Fibroblast of villous mesenchyme (primary cell): ENCODE results near the gene B4GALT6. TPM values are rescaled to one million over a fixed set of nuclear protein-coding genes. Genes with fewer than 3 reads are reported as not detected.

Source experiments
- DNase-seq: peaks from one replicate; pipeline ENCODE4 v3.0.0-alpha.2; 2010; ENCODE audit warnings: low read depth
- H3K4me3 ChIP-seq: 2 replicates; pipeline ENCODE4 v1.5.1; 2011; ENCODE audit warnings: low read depth, mild to moderate bottlenecking, low read length
- total RNA-seq: library from RNA; depleted of rRNA; stranded (reverse); fragments of >200 nt; gene quantifications from 2 replicates; pipeline ENCODE4 v1.2.3, GENCODE V29; 2012
- TF ChIP-seq, protein P1 (sequence below): IDR thresholded peaks from 2 replicates; pipeline ENCODE4 v1.5.1; 2012; ENCODE audit warnings: low read depth, mild to moderate bottlenecking, low read length; ENCODE audit not compliant: insufficient read depth

The B4GALT6 gene
- total RNA-seq, 1 donor: 8.6 TPM

- H3K4me3 ChIP-seq: no peak overlapping the region
- DNase-seq: no peak
- TF ChIP-seq, protein P1, sequence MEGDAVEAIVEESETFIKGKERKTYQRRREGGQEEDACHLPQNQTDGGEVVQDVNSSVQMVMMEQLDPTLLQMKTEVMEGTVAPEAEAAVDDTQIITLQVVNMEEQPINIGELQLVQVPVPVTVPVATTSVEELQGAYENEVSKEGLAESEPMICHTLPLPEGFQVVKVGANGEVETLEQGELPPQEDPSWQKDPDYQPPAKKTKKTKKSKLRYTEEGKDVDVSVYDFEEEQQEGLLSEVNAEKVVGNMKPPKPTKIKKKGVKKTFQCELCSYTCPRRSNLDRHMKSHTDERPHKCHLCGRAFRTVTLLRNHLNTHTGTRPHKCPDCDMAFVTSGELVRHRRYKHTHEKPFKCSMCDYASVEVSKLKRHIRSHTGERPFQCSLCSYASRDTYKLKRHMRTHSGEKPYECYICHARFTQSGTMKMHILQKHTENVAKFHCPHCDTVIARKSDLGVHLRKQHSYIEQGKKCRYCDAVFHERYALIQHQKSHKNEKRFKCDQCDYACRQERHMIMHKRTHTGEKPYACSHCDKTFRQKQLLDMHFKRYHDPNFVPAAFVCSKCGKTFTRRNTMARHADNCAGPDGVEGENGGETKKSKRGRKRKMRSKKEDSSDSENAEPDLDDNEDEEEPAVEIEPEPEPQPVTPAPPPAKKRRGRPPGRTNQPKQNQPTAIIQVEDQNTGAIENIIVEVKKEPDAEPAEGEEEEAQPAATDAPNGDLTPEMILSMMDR: no peak
Measured at GRCh38 chr18:31721601-31722000, 37.2 kb upstream of the B4GALT6 start.

DNA sequence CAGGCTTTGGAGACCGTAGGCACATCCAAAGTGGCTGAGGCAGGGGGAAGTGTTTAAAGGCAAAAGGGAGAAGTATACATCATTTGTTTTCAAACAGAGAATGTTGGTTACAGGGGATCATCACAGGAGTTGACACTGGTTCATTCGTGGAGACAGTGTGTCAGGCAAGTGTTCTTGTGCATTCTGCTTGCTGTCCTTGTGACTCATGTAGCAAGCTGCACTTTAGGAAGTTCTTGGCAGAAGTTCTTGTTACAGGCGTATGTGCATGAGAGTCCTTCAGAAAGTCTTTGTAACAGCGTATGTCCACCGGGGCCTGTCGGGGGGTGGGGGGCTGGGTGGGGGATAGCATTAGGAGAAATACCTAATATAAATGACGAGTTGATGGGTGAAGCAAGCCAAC, 36.5 kb upstream of the B4GALT6 start:
- DNase-seq: no peak
- no peak overlapping the region for H3K4me3 ChIP-seq
- TF ChIP-seq, protein P1: no peak

- no peak overlapping the region for H3K4me3 ChIP-seq
- TF ChIP-seq, protein P1: no peak
- no peak for DNase-seq
Measured at GRCh38 chr18:31719363-31720006, 35.1 kb upstream of the B4GALT6 start.

DNA sequence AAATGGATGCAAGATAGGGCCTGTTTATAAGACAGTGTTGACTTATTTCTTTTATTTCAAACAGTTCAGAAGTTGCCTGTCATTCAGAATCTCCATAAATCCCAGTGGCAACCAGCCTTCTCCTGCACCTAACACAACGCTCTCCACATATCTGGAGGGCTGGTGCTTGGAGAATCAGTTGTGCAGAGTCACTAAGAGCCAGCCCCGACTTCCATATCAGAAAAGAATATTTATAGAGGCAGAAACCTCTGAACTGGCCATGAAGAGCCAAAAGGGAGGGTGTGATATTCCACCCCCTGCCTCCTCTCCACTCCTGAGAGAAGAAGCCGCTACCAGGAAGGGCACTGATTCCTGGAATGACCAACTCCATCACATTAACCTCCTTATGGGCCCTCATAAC, 34.0 kb upstream of the B4GALT6 start:
- no peak overlapping the region for H3K4me3 ChIP-seq
- no peak for DNase-seq
- TF ChIP-seq, protein P1: no peak

DNA sequence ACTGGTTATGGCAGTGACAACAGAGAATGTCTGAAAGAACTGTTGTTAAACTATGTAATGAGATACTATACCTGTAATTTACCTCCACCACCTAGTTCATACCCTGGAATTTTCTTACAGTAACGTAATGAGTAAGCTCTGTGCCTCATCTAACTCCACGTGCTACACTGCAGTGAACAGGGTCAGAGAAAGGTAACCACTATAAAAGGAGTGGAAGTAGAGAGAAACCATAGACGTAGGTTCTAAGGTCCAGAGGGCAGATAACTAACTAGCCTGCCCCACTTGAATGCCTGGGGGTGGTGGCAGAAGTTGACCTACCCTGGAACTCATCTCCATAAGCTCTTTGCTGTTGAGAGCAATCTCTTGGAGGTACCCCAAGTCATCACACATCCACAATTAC, 32.0 kb upstream of the B4GALT6 start:
- DNase-seq: no peak
- H3K4me3 ChIP-seq: no peak overlapping the region
- TF ChIP-seq, protein P1: no peak

DNA sequence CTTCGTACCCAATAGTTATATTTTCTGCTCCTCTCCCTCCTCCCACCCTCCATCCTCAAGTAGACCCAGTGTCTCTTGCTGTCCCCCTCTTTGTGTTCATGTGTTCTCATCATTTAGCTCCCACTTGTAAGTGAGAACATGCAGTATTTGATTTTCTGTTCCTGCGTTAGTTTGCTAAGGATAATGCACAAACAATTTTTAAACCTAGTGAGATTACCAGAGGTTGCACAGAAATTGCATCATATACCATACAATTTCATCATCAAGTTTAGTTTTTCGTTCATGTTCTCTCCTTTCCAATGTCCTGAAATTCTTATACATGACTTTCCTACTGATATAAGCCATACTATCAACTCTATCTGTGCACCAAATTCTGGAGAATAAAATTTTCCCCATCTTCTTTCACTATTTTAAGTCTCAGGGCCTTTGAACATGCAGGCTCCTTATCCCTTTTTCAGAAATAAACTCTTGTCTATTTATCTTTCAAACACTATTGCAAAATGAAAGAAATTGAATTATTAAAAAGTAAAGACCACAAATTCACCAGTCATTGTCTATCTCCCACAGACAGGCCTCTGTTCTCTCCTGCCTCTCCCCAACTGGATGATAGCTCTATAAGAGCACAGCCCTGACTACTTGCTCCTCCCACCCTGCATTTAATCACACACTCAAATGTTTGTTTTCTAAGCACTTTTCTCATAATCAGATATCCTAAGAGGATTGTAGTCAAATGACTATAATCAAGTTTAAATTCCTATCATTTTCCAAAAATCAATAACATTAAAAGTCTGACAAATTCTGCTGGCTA, 27.2 kb upstream of the B4GALT6 start:
- H3K4me3 ChIP-seq: no peak overlapping the region
- TF ChIP-seq, protein P1: no peak
- DNase-seq: peak; percentile 53
